Measurements from ENCODE around the gene GFRA1.

DNA sequence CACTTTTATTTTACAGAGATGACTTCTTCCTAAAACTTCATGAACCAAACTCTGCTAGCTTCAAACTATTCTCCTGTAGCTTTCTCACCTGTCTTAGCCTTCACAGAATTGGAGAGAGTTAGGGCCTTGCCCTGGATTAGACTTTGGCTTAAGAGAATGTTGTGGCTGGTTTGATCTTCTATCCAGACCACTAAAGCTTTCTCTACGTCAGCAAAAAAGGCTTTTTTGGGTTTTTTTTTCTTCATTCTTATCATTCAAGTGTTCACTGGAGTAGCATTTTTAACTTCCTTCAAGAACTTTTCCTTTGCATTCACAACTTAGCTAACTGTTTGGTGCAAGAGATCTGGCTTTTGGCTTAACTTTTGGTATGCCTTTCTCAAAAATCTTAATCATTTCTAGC, 31.9 kb upstream of the GFRA1 start:
- TF ChIP-seq CTCF (IDR thresholded peaks at IDR 0.05; ENCODE audit: insufficient read depth, low read length, poor library complexity, severe bottlenecking) (no peak), EZH2phosphoT487 (conservative IDR thresholded peaks at IDR 0.05; ENCODE audit: low read length) (no peak)
